Stimulated activated CD4-positive, alpha-beta T cell treated with anti-CD3 and anti-CD28 coated beads, Interleukin-2, amount 100 ng/mL, for 48 hours (primary cell): Measurements from ENCODE around the gene TPPP.
"Not testable (repeated sequence)": the region's sequence is repeated elsewhere in the genome, so short reads cannot be mapped to it uniquely, and the experiment has no call there.

Source experiments
- DNase-seq, 2 donors: peaks; one replicate each; pipeline ENCODE4 v3.0.0-alpha.2; 2020

TPPP gene

DNA sequence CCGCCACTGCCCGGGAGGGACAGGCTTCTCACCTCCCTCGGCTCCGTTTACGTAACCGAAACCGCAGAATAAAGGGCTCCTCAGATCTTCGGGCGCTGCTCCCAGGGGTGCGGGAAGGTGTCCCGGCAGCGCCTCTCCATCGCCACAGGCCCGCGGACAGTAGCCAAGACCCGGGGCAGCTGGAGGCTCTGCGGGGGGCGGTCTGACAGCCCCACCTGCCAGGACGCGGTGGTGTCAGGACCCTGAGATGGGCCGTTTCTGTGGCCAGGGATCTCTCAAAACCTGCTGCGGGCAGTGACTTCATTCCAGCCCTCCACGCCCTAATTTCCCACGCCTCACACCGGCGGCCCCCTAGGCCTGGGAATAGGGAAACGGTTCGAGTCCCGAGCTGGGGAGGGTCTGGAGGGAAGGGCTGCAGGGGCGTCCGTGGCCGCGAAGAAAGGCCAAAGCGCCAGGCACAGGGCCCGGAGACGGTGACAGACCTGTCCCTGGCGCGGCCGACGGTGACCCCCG, 567 bp downstream of the TPPP start:
- not testable (repeated sequence) for DNase-seq

DNA sequence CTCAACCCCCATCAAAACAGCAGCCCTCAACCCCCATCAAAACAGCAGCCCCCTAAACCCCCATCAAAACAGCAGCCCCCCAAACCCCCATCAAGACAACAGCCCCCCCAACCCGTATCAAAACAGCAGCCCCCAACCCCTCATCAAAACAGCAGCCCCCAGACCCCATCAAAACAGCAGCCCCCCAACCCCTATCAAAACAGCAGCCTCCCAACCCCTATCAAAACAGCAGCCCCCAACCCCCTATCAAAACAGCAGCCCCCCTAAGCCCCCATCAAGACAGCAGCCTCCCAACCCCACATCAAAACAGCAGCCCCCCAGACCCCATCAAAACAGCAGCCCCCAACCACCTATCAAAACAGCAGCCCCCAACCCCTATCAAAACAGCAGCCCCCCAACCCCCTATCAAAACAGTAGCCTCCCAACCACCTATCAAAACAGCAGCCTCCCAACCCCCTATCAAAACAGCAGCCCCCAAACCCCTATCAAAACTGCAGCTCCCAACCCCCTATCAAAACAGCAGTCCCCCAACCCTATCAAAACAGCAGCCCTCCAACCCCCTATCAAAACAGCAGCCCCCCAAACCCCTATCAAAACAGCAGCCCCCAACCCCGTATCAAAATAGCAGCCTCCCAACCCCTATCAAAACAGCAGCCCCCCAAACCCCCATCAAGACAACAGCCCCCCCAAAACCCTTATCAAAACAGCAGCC, 1.2 kb downstream of the TPPP start:
- no peak for DNase-seq

DNA sequence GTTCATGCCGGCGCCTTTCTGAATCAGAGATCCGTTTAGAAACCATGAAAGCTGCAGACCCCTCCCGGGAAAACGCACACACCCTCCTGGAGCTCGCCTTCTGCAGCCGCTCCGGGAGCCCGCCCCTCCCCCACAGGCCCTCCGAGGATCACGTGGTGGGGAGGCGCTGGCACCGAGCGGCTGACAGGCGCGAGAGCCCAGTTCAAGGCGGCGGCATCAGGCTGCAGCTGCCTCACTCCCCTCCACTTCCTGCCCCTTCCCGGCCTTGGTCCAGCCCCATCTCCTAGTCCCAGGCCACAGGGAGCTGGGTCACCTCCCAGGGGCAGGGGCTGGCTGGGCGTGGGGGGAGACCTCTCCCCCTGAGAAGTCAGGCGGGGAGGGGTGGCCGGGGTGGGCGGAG, 2.1 kb downstream of the TPPP start:
- DNase-seq = not testable (repeated sequence)

DNA sequence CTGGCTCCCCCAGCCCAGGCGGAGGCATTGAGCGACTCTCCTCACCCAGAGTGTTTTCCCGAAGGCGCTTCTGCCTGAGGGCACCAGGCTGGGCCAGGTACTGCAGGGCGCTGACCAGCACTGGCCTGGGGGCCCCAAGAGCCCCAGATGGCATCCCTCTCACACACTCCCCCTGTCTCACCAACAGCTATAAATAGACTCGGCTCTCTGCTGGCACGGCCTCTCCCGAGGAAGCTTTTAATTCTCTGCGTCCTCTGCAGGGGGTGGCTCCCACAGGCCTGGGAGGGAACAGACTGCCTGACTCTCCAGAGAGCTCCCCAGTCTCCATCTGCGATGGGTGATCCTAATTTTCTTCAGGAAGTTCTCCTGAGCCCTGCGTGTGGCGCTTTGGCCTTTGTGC, 2.9 kb downstream of the TPPP start:
- not testable (repeated sequence) for DNase-seq

DNA sequence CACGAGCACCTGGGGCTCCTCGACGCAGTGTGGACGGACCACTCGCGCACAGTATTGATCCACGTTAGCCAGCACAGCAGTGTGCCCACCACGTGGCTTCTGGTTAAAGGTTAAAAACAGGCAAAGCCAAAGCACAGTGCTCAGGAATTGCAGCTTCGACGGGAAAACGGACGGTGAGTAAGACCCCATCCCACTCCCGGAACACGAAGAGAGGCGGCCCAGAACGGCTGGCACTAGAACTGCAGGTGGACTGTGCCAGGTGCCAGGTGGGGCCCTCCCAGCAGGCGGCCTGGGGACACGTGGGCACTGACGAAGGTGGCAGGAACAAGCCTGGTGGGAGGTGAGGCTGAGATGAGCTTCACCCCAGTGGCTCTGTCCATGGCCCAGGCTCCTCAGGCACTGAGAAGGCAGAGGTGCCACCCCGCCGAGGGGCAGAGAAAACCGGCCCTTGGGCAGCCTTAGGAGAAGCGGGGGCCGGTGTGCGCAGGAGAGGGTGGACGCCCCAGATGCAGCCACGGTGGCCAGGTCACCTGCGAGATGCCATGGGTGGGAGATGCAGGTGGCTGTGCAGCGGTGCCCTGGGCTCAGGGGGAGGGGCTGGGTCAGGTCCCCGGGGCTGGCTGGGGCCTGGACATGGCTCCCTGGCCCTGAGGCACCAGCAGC, 4.7 kb downstream of the TPPP start:
- not testable (repeated sequence) for DNase-seq

DNA sequence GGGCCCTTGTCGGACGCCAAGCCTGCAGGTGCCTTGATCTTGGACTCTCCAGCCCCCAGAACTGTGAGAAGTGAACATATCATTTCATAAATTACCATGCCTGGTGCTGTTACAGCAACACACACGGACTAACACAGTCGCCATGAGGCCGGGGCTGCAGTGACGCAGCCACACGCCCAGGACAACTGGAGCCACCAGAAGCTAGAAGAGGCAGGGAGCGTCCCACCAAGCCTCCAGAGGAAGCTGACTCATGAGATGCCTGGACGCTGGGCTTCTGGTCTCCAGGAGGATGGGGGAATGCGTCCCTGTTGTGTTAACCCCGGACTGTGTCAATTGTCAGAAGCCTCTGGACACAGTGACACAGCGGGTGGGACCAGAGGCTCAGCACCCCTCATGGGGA, 6.2 kb downstream of the TPPP start:
- DNase-seq = not testable (repeated sequence)

DNA sequence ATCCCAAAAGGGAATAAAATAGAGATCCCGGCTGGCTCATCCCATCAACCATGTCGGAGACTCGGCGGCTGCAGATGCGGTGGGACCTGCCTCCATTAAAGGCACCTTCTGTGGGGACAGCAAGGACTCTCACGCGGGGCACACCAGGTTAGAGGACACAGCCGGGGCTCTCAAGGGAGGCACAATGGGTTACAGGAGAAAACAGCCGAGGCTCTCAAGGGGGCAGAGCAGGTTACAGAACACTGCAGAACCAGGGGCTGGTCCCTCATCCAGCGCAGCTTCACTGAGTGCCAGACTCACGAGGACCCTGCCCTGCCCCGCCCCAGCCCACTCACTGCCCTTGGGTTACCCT, 7.0 kb downstream of the TPPP start:
- not testable (repeated sequence) for DNase-seq

DNA sequence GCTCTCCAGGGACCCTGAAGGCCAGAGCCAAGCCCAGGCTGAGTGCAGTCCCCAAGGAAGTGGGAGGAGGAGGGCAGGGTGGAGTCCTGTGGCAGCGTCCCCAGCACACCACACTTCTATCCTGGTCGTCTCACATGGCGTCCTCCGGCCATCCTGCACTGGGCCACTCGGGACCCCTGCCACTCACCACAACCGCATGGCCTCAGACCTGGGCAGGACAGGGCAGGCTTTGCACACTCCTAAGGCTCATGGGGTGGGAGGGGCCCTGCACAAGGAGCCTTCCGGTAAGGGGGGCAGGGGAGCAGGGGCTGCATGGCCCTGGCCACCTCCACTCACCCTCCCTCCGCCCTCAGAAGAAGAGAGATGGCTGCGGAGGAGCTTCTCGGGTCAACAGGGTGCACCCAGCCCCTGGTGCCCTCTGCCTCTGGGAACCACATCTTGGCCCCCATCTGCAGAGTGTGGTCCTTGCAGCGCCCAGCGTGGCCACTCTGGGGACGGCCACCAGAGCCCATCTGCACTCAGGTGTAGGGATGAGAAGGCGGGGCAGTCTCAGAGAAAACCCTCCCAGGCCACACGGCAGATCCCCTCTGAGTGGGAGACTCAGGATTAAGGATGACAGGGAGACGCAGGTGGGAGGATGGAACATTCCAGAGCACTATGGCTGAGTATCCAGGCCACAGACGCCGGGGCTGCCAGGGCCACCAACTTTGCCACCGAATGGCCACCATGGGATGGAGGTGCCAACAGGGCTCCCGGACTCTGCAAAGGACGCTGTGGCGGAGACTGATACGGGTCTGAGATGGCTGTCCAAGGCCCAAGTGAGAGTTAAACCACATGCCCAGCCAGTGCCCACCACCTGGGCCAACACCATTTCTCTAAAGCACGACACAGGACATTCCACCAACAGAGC, 7.6 kb downstream of the TPPP start:
- DNase-seq = no peak

DNA sequence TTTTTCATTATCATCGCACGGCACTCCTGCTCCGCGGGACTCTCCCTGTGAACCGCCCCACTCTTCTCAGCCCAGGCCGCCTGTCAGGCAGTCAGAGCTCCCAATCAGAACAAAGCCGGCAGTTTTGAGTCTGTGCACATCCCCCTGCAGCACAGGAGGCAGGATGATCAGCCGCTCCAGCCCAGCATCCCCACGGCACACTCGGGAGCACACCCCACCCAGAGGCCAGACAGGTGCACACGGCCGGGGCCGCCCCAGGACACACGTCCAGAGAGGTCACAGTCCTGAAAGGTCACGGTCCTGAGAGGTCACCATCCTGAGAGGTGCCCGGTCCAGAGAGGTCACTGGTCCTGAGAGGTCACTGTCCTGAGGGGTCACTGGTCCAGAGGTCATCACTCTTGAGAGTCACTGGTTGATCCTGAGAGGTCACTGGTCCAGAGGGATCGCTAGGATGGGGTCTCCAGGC, 8.4 kb downstream of the TPPP start:
- DNase-seq = no peak

DNA sequence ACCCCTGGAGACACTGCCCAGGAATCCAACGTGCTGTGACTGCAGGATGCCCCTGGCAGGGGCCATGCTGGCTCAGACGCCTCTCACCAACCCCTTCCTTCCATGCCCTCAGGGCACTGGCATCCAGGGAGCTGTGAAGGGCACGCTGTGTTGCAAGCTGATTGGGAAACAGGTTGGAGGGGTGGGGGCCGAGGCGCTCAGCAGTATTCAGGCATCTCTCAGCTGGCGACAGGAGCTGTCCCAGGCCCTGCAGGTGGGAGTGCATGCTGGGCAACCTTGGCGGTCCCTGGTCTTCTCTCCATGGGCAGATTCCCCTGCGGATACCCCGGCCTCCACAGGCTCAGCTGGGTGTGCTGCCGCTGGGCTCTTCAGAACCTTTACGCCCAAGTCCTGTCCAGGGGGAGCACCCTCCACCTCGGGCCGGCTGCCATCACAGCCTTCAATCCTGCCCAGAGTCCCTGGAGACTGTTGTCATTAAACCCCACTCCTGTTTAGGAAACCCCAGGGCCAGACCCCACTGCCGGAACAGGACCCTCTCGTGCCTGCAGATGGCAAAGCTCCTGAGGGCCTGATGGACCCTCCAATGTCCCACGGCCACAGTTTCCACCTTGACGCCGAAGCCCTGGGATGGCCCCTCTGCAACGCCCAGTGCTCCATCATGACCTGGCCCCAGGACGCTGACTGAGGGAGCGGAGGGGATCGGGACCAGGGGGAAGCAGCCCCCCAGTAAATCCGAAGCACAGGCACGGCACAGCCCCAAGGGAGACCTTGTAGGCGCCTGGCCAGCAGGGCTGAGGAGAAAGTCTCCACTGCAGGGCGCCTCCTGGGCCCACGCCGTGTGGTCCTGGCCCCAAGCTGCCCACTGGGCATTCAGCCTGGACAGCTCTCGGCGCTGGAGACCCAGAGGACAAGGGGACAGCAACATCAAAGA, 9.3 kb downstream of the TPPP start:
- DNase-seq = no peak

DNA sequence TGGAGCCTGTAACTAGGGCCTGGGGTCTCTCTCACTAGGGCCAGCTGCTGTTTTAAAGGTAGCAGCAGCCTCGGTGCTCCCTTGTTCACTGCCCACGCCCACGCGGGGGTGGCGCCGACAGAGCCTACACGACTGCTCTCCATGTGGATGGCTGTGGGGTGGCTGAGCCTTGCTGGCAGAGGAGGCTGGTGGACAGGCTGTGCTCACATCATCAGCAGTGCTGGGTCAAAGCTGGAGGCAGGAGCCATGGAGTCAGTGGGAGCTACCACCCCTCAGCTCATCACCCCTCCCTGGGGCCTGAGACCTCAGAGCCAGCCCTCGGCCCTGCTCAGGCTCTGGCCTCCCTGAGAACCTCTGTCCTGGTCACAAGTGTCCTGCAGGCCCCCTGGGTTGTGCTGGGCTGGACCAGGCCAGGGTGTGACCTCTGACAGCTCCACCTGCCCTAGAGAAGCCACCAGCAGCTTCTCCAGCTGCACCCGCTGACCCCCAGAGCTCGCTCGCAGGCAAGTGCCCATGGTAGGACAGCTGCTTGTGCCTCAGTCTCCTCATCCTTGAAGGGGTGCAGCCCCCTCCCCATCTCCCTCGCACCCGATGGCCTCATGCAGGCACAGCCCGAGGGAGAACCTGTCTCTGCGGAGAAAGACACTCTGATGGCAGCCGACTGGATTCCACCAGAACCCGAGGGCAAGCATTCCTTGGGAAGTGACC, 10.3 kb downstream of the TPPP start:
- DNase-seq = not testable (repeated sequence)

DNA sequence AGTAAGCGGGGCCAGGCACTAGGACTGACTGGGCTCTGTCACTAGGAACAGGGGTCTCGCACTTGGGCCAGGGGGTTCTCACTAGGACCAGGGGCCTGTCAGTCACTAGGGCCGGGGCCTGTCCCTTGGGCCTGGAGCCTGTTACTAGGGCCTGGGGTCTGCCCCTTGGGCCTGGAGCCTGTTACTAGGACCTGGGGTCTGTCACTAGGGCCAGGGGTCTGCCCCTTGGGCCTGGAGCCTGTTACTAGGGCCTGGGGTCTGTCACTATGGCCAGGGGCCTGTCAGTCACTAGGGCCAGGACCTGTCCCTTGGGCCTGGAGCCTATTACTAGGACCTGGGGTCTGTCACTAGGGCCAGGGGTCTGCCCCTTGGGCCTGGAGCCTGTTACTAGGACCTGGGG, 10.9 kb downstream of the TPPP start:
- not testable (repeated sequence) for DNase-seq

DNA sequence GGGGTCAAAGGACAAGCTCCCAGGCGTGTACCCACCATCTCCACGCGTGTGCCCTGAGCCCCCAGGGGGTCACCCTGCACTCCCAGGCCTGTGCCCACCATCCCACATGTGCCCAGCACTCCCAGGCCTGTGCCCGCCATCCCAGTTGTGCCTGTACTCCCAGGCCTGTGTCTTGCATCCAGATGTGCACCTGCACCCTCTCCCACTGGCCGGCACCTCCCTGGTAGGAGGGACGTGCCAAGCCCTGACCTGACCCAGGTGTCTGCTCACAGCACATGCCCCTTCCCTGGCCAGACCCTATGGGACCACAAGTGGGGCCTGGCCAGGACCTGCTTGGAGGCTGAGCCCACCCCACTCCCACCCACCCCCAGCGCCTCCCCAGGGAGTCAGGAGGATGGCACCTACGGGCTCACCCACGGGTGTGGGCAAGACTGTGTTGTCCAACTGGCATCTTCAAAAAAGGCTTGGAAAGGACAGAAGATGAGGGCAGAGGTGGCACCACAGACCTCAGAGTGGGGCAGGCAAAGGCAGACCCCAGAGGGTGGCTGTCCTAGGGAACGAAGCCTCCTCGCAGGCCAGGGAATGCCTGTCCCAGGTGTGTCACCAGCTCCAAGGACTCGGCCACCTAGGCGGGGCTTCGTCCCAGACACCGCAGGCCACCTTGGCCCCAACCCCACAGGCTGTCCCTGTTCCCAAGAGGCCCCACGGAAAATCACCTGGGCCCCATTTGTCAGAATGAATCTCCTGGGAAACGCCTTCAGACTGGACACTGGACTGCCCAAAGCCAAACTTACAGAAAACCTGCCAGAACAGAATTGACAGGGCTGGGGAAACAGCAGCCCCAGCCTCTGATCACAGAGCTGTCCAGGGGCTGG, 11.6 kb downstream of the TPPP start:
- DNase-seq = not testable (repeated sequence)

DNA sequence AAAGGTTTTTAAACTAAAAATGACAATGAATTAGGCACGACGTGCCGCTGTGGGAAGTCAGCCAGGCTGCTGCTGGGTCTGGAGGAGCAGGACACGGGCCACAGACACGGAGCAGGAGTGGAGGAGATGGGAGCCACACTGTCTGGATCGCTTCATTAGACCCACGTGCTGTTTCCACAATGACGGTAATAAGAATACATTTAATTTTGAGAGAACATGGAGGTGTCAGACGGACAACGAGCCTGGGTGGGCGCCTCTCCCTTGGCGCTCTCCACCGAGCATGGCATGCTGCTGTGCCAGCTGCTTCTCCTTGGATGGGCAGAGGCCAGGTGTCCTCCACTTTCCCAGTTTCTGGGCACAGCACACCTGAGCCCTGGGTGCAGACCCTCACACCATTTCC, 12.3 kb downstream of the TPPP start:
- not testable (repeated sequence) for DNase-seq

DNA sequence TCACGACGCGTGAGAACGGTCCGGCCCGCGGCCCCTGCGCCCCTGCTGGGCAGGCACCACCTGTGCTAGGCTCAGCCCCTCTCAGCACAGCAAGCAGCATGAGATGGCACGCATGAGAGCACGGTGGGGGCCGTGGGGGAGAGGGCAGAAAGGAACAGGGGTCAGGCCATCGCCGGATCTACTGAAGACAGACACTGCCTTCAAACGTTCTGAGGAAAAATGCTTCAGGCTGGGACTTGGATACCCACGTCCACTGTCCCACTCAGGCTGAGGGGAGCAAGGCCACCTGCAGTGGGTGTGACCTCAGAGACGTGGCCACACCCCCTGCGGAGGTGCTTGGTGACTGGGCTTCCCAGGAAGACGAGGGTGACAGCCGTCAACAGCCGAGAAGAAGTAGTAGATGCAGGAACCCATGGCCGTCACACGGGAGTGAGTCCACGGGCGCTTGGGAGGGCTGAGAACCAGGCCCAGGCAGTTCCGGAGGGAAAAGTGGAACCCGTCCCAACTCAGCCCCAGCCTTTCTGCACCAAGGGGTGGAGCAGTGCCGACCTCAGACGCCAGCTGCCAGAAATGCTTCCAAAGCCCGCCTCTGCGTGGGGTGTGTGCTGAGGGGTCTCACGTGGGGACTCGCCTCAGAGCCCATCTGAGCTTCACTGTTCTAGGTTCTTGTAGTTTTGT, 12.9 kb downstream of the TPPP start:
- DNase-seq = not testable (repeated sequence)

DNA sequence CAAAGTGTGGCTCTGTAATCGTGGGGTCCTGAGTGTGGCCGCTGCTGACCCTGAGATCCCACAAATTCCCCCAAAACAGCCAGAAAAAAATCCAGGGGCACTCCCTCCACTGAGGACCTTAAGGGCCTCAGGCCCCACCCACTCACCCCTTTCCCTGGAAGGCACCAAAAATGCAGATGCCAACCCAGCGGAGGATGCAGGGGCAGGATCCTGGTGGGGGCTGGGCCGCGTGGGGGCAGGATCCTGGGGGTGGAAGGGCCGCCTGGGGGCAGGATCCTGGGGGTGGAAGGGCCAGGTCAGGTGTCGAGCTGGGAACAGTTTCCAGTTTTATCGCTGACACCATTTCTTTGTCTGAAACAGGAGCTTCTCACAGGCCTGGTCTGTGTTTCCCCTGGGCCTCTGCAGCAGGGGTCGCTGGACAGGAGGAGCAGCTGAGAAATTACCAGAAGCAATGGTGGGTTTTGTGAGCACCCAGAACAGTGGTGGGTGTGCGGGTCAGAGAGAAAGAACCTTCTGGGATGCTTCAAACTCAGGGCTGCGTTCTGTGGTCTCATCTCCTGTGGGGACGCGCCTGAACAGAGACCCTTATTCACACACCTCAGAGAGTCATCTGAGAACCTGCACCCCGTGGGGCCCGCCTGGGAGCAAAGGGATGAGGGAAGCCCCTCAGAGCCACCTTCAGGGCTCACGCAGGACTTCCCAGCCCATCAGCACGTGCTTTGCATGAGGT, 13.8 kb downstream of the TPPP start:
- DNase-seq = not testable (repeated sequence)

DNA sequence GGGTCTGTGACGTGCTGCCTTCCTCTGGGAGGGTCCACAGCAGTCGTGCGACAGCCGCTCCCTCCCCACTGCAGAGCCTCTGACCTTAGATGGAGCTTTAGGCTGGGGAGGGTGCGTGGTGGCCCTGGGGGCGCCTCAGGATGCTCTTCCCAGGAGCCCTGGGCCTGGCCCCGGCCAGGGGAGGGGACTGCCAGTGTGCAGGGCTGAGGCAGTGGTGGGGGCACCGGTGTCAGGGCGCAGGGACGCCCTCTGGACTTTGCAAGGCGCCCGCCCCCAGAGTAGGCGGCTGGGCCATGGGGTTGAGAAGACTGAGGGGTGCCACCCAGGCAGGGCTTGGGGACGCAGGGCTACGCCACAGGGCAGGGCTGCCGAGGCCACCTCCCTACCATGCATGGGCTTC, 14.6 kb downstream of the TPPP start:
- not testable (repeated sequence) for DNase-seq

DNA sequence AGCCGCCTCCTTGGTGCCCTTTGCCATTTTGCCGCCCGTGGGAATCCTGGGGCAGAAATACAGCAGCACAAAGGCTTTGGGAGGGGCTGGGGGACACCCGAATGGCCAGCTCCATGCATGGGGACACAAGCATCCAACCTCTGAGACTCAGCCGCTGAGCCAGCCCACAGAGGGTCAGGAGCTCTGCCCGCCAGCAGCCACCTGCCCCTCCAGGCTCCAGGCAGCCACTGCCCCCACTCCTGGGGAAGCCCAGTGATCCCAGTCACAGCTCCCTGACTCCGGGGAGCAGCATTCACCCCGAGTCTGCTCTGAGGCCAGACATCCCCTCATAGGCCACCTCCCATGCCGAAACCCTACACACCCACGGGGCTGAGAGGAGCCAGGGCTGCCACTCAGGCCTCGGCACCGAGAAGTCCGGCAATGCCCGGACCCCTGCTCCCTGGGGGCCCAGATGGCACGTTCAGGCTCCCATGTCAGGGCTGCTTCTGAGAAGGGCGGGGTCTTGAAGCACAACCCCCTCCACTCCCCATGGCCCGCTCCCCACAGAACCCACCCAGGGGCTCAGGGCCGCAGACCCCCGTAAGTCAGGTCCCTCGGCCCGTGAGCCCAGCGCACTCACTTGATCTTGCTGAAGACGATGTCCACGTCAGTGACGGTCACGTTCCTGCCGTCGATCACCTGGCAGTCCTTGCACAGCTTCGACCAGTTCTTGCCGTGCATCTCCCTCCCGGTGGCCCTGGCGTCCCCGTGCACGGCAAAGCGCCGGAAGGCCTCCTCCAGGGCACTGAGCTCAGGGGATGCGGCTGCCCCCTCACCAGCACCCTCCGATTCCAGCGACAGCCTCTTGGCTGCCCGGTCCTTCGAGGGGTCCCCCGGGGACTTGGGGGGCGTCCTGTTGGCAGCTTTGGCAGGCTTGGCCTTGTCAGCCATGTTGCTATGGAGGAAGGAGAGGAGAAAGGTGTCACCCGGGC, 15.7 kb downstream of the TPPP start:
- no peak for DNase-seq
